Limb (tissue), 2 donors: ENCODE measurements around the gene NUCB1.
"Not testable (repeated sequence)": the region's sequence is repeated elsewhere in the genome, so short reads cannot be mapped to it uniquely, and the experiment has no call there.

Experiments
- DNase-seq, 2 donors: peaks; one replicate each; pipeline ENCODE4 v3.0.0-alpha.2; 2016; ENCODE audit errors: extremely low spot score in 2 of 2

The NUCB1 gene

GRCh38 chr19:48874303-48875135 is 25.6 kb upstream of the NUCB1 start:
- no peak for DNase-seq

- not testable (repeated sequence) for DNase-seq
These were observed 23.8 kb upstream of the NUCB1 start for GRCh38 chr19:48876043-48876981.

- no peak for DNase-seq
These were observed 22.3 kb upstream of the NUCB1 start for GRCh38 chr19:48877855-48878195.

GRCh38 chr19:48878196-48879024 is 21.7 kb upstream of the NUCB1 start:
- DNase-seq: no peak

GRCh38 chr19:48879025-48879637 is 21.0 kb upstream of the NUCB1 start:
- no peak for DNase-seq

- not testable (repeated sequence) for DNase-seq
These were observed 20.4 kb upstream of the NUCB1 start for GRCh38 chr19:48879696-48880095.

- no peak for DNase-seq
These were observed 18.1 kb upstream of the NUCB1 start for GRCh38 chr19:48881741-48882657.

- DNase-seq: no peak
These were observed 16.4 kb upstream of the NUCB1 start for GRCh38 chr19:48883726-48884125.

- DNase-seq: no peak
These were observed 12.1 kb upstream of the NUCB1 start for GRCh38 chr19:48887861-48888612.

- DNase-seq: not testable (repeated sequence)
These were observed 10.6 kb upstream of the NUCB1 start for GRCh38 chr19:48889496-48889895.

- no peak for DNase-seq
These were observed 9.6 kb upstream of the NUCB1 start for GRCh38 chr19:48890551-48890950.

GRCh38 chr19:48895226-48895625 is 4.9 kb upstream of the NUCB1 start:
- no peak for DNase-seq

- DNase-seq: peak in 1 of 2 donors; percentile 76
These were observed 3.9 kb upstream of the NUCB1 start for GRCh38 chr19:48896191-48896720.

- no peak for DNase-seq
These were observed 2.9 kb upstream of the NUCB1 start for GRCh38 chr19:48897181-48897580.

GRCh38 chr19:48899386-48899749 is 744 bp upstream of the NUCB1 start:
- DNase-seq: not testable (repeated sequence)

- DNase-seq: no peak
These were observed 630 bp downstream of the NUCB1 start for GRCh38 chr19:48900477-48901406.

GRCh38 chr19:48902291-48902690 is 2.2 kb downstream of the NUCB1 start:
- not testable (repeated sequence) for DNase-seq

- DNase-seq: not testable (repeated sequence)
These were observed 3.7 kb downstream of the NUCB1 start for GRCh38 chr19:48903788-48904187.
